Subcutaneous adipose tissue (tissue), 4 donors: ENCODE results near the gene NHS. TPM values are rescaled to one million over a fixed set of nuclear protein-coding genes. Genes with fewer than 3 reads are reported as not detected.

Experiments
- total RNA-seq, 4 donors: library from RNA; depleted of rRNA; stranded (reverse); fragments of >200 nt; gene quantifications; one replicate each; pipeline ENCODE4 v1.1.0, GENCODE V29; 2016
- TF ChIP-seq, protein P1 (sequence below): fragments of 450-650 bp; IDR thresholded peaks from one replicate; pipeline ENCODE4 v1.5.1; 2016; ENCODE audit warnings: low read depth, mild to moderate bottlenecking, control low read depth, antibody characterized with exemption, moderate library complexity

The NHS gene
- total RNA-seq, 4 donors from 2014 or later: 5.8 to 17.4 (median 9.5) TPM

DNA sequence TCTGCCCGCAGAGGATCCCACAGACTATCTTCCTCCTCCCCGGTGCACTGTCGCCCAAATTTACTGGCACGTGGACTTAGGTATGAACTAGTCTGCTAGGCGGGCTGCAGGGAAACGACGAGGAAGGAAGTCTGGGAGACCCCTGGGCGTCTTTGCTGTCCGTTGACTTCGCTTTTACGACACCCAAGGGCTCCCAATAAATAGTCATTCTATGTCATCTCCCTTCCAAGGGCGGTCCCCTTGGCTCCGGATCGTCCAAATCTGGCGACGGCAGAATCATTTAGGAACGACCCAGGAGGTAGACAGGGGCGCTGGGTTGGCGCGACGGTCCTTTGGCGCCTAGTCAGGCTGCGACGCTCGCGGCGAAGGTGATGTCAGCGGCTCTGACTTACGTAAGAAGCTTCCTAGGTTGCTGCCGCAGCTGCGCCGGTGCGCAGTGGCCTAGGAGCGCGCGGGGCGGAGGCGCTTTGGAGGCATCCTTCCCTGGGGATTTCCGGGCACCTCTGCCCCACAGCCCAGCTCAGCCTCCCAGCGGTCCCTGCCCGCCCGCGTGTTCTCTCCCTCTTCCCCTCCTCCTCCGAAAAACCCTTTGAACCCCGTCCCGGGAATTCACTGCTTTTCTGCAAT lies 2.2 kb downstream of the NHS start:
- TF ChIP-seq, protein P1, sequence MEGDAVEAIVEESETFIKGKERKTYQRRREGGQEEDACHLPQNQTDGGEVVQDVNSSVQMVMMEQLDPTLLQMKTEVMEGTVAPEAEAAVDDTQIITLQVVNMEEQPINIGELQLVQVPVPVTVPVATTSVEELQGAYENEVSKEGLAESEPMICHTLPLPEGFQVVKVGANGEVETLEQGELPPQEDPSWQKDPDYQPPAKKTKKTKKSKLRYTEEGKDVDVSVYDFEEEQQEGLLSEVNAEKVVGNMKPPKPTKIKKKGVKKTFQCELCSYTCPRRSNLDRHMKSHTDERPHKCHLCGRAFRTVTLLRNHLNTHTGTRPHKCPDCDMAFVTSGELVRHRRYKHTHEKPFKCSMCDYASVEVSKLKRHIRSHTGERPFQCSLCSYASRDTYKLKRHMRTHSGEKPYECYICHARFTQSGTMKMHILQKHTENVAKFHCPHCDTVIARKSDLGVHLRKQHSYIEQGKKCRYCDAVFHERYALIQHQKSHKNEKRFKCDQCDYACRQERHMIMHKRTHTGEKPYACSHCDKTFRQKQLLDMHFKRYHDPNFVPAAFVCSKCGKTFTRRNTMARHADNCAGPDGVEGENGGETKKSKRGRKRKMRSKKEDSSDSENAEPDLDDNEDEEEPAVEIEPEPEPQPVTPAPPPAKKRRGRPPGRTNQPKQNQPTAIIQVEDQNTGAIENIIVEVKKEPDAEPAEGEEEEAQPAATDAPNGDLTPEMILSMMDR: no peak

DNA sequence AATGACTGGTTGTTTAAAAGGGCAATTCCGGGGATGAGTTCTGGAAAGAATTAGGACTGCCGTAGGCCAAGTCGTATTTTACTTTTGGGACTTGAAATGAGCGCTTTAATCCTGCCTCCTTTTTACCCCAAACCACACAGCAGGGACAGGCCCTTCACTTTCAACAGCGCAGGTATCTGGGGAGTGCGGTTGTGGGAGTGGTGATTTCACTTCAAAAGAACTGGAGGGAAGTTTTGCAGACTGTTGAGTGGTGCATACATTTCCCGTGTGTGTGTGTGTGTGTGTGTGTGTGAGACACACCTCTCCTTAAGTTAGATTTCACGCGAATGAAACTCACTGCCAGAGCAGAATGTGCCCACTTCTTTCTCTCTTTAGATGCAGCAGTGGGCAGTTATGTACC lies 2.8 kb downstream of the NHS start:
- TF ChIP-seq, protein P1: no peak

DNA sequence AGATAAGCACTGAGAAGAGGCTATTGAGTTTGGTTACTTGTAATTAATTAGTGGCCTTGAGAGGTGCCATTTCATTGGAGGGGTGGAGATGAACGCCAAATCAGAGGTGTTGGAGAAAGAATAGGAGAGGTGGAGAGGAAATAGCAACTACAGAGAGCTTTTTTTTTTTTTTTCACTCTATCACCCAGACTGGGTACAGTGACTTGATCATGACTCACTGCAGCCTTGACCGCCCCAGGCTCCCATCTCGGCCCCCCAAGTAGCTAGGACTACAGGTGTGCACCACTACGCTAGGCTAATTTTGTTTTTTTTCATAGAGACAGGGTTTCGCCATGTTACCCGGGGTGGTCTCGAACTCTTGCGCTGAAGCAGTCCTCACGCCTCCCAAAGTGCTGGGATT lies 5.2 kb downstream of the NHS start:
- TF ChIP-seq, protein P1: no peak

DNA sequence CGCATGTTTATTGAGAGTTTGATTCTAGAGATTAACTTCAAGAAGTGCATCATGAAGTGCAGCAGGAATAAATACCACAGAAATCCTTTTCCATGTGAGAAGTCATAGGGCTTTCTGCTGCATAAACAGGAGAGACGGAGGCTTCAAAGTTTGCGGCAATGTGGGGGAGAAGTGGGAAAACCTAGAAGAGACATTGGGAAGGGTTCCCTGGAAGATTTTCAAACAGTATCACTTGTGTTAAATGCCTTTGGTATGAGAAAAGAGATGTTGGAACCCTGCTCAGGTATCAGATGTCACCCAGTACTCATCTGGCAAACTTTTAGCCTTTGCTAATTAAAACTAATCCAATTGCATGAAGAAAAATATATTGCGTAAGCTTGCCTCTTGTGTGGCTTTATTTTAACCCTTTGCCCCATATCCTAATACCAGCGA lies 15.4 kb downstream of the NHS start:
- TF ChIP-seq, protein P1: no peak

DNA sequence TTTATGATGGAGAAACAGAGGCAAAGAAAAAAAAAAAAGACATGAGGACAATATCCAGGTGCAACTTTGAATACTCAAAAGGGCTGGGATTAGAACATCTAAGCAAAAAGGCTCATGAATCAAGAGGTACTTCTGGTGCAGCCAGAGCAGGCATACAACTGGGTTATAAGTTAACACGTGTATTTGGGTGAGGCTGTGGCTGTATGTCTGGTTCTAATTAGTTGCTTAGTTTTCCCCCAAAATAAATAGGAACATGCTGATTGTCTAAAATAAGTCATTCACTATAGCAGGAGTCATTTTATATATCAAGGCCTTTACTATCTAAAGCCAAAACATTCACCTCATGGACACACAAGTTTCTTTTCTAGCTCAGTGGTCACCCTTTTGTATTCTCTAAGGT lies 20.2 kb downstream of the NHS start:
- TF ChIP-seq, protein P1: no peak

DNA sequence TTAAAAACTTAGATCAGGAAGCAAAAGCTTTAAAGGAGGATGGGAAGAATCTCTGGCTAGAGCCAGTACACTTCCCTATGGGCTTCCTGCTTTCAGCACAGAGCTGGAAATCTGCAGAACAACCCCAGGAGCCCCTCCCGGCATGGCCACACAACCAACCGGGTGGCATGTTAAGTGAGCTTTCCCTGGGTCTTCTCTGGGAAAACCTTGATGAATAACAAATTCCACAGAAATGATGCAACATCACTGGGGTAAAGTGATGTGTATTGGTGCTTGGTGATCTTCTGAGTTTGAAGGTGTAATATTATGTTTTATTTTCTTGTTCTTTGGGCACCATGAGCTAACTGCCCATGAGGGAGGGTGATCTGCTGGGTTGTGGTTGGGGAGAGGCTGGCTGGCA lies 22.1 kb downstream of the NHS start:
- TF ChIP-seq, protein P1: no peak

DNA sequence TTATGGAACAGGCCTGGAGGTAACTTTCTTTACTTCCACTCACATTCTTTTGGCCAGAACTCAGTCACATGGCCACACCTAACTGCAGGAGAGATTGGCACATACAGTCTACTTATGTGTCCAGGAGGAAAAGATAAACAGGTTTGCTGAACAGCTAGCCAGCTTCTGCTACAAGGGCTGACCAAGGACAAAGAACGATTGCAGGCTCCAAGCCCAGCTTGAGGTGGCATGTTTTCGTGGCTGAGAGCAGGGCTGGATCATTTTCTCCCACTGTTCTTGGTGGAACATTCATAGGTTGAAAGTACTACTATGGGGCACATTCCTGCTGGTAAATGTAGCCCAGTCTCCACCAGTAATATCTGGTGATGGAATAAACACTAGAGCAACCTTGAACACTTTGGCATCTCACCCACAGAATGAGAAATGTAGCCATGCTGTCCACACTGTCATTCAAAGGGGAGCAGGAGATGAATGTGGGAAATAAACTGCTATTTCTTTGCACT lies 28.2 kb downstream of the NHS start:
- TF ChIP-seq, protein P1: no peak
